Measurements from ENCODE around the gene NPTX1. TPM values are rescaled to one million over a fixed set of nuclear protein-coding genes. Genes with fewer than 3 reads are reported as not detected.

NPTX1 gene
- total RNA-seq, 4 donors from 2014 or later, result not detected

DNA sequence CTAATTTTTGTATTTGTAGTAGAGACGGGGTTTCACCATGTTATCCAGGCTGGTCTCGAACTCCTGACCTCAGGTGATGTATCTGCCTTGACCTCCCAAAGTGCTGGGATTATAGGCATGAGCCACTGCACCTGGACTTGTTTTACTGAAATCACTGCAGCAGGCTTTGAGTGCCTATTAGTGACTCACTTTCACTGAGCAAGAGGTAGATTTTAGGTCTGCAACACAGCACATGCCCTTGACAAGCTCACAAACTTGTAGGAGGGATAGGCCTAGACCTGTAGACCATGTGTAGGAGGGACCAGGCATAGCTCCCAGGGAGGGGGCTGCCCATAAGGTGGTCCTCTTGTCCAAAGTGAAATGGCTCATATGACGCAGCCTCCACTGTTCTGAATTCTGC is 41.2 kb upstream of the NPTX1 start:
- TF ChIP-seq, protein P1, sequence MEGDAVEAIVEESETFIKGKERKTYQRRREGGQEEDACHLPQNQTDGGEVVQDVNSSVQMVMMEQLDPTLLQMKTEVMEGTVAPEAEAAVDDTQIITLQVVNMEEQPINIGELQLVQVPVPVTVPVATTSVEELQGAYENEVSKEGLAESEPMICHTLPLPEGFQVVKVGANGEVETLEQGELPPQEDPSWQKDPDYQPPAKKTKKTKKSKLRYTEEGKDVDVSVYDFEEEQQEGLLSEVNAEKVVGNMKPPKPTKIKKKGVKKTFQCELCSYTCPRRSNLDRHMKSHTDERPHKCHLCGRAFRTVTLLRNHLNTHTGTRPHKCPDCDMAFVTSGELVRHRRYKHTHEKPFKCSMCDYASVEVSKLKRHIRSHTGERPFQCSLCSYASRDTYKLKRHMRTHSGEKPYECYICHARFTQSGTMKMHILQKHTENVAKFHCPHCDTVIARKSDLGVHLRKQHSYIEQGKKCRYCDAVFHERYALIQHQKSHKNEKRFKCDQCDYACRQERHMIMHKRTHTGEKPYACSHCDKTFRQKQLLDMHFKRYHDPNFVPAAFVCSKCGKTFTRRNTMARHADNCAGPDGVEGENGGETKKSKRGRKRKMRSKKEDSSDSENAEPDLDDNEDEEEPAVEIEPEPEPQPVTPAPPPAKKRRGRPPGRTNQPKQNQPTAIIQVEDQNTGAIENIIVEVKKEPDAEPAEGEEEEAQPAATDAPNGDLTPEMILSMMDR (IDR thresholded peaks at IDR 0.05; ENCODE audit: low read depth), result no peak

DNA sequence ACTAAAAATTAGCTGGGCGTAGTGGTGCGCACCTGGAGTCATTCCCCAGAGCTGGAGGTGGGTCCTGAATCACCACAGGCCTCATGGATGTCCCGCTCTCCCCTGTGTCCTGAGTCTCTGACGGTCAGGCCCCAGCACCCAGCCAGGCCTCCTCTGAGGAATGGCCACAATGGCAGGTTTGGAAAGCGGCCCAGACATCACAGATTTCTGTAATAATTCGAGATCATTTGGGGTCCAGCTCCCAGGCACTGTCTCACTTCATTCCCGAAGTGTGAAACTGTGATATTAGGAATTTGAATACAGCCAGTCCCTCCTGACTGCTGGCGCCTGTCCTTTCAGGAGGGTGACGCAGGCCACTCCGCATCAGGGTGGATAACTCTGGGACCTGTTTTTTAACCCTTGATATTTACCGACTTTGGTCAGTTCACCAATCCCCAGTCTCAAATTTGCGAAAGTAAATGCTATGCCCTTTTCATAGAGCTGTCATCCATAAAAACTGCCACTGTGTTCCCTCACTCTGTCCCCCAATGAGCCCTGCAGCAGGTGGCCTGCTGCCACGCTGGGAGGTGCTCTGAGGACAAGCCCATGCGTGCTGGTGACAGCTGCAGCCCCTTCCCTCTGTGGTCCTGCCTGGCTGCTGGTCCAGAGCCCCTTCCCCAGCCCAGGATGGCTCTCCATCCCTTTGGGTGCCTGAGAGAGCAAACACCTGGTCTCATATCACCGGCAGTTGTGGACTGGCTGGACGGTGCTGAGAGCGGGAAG is 39.9 kb upstream of the NPTX1 start:
- TF ChIP-seq, protein P1 (IDR thresholded peaks at IDR 0.05; ENCODE audit: low read depth), result no peak

DNA sequence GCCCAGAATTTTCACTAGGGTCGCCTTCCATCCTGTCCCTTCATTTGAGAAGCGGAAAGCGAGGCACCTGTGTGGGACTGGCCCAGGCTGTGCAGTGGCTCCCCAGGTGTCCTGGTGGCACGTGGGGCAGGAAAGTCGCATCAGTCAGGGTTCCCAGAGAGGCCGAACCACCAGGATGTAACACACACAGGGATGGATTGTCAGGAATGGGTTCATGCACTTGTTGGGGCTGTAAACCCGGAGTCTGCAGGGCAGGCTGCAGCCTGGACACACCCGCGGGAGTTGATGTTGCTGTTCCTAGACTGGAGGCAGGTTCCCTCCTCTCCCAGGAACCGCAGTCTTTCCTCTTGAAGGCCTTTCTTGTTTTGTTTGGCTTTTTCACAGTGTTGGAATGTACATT is 37.5 kb upstream of the NPTX1 start:
- TF ChIP-seq, protein P1 (IDR thresholded peaks at IDR 0.05; ENCODE audit: low read depth), result no peak

- TF ChIP-seq, protein P1 (IDR thresholded peaks at IDR 0.05; ENCODE audit: low read depth), result no peak
These were observed 36.8 kb upstream of the NPTX1 start for GRCh38 chr17:80513201-80513600.

DNA sequence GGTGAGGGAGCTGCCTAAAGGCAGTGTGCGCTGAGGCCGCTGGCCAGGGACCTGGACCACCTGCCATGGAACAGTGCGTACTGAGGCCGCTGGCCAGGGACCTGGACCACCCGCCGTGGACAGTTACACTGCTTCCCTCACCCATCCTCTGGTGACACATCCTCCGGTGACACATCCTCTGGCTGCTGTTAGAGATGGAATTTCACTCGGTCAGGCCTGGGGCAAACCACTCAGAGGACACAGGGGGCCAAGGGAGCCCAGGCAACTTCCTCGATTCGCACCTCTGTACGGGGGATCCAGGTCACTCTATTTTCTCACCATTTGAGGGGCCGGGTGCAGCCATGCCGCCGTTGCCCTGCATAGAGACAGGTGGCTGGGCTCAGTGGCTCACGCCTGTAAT is 35.8 kb upstream of the NPTX1 start:
- TF ChIP-seq, protein P1 (IDR thresholded peaks at IDR 0.05; ENCODE audit: low read depth), result no peak

- TF ChIP-seq, protein P1 (IDR thresholded peaks at IDR 0.05; ENCODE audit: low read depth), result no peak
These were observed 35.1 kb upstream of the NPTX1 start for GRCh38 chr17:80511222-80512180.

DNA sequence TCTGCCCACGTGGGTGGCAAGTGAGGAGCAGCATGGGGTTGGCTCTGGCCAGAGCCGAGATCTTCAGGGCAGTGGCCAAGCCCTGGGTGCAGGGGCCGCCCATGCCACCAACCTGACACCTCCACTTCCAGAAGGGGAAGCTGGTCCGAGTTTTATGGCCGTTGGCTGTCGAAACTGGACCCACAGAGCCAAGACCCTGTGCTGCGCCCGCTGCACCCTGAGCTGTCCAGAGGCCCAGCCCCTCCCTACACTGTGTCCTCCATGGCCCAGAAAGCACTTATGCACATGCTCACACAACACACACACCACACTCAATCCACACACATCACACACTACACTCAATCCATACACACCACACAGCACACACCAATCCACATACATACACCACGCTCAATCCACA is 34.4 kb upstream of the NPTX1 start:
- TF ChIP-seq, protein P1 (IDR thresholded peaks at IDR 0.05; ENCODE audit: low read depth), result no peak
